GM12875 (cell line): ENCODE measurements around the gene FAM53B.

ENCODE experiments used
- H3K4me3 ChIP-seq: one replicate; pipeline ENCODE4 v1.5.1; 2011; ENCODE audit warnings: low read depth, low read length, control low read depth
- CTCF ChIP-seq: IDR thresholded peaks from 2 replicates; pipeline ENCODE4 v1.5.1; 2011; ENCODE audit warnings: low read depth, mild to moderate bottlenecking, control low read depth, inconsistent platforms, low read length, moderate library complexity, borderline replicate concordance; ENCODE audit not compliant: insufficient read depth

FAM53B gene

GRCh38 chr10:124688386-124688785 lies 55.8 kb downstream of the FAM53B start:
- no peak for TF ChIP-seq CTCF
- H3K4me3 ChIP-seq = no peak overlapping the region

- no peak overlapping the region for H3K4me3 ChIP-seq
- TF ChIP-seq CTCF = no peak
These were observed 57.3 kb downstream of the FAM53B start for GRCh38 chr10:124686707-124687376.

- no peak for TF ChIP-seq CTCF
- H3K4me3 ChIP-seq = no peak overlapping the region
These were observed 58.9 kb downstream of the FAM53B start for GRCh38 chr10:124685261-124685660.

DNA sequence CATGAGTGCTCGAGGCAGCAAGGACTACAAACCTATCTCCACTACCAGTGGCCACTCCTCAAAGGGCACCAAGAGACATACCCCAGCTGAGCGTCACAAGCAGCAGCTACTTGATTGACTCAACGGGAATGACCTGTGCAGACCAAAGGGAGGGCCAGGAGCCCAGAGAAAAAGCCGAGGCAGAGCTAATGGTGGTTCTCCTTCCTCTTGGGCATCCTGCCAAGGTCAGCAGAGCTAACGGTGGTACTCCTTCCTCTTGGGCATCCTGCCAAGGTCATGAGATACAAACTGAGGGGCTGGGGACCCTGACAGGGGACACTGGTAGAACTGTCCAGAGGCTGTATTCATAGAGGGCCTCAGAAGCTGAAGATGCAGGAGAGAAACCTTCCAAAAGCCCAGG lies 60.4 kb downstream of the FAM53B start:
- no peak overlapping the region for H3K4me3 ChIP-seq
- no peak for TF ChIP-seq CTCF

DNA sequence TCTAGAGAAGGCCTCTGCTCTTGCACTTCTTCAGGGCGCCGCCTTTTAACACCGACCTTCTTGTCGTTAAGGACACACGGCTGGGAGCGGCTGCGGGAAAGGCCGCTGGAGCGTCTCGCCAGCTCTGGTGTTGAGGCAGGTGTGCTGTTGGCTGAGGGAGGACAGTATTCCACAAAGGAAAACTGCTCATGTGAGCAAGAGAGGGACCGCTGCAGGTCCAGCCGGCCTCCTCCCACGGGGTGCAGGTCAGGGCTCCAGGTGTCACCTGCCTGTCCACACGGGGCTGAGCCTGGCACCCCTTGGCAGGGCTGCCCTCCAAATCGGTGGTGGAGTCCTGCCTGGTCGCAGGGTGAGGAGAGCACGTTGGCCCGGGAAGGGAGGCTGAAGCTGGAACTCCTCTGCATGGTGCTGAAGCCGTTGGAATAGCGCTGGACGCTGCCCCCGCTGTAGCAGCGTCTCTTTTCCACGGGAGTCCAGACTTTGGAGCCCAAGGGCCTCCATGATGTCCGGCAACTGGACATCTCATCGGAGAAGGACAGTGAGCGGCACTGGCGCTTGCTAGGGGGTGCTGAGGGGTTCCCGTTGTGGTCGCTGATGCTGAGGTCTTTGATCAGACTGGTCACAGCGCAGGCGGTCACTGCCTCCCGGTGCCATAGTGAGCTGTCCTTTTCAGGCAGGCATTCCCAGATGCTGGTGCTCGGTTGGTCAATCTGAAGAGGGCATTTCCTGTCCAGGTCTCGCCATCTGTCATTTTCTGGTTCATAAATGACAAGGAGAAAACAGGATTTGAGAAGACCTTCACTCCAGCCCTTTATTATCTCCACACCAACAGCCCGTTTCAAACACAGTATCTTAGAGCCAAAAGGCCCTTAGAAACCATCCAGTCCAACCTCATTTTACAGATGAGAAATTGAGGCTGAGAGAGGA lies 62.3 kb downstream of the FAM53B start:
- H3K4me3 ChIP-seq = no peak overlapping the region
- no peak for TF ChIP-seq CTCF

- no peak for TF ChIP-seq CTCF
- no peak overlapping the region for H3K4me3 ChIP-seq
These were observed 63.1 kb downstream of the FAM53B start for GRCh38 chr10:124681091-124681490.
